ACC112 (cell line): ENCODE data around the gene MAS1.
A peak's percentile ranks its signal among the peaks of the same experiment; 100 is the strongest.
"Not testable (repeated sequence)": the region's sequence is repeated elsewhere in the genome, so short reads cannot be mapped to it uniquely, and the experiment has no call there.

Source experiments
- H2AFZ ChIP-seq: fragments of 200-600 bp; sonication (generic); one replicate; pipeline ENCODE4 v1.6.0; 2017; ENCODE audit warnings: antibody characterized with exemption, low read length; ENCODE audit not compliant: unreplicated experiment
- H3K27ac ChIP-seq: fragments of 200-600 bp; sonication (generic); 2 replicates; pipeline ENCODE4 v1.5.1; 2014; ENCODE audit warnings: low read depth, mild to moderate bottlenecking, antibody characterized with exemption, low read length, moderate library complexity
- H3K27me3 ChIP-seq: fragments of 200-600 bp; sonication (generic); 2 replicates; pipeline ENCODE4 v1.6.1; 2014; ENCODE audit warnings: mild to moderate bottlenecking, antibody characterized with exemption, low read length, moderate library complexity, mixed read lengths; ENCODE audit not compliant: insufficient read depth
- H3K36me3 ChIP-seq: fragments of 200-600 bp; sonication (generic); 2 replicates; pipeline ENCODE4 v1.6.1; 2016; ENCODE audit warnings: mild to moderate bottlenecking, antibody characterized with exemption, low read length, moderate library complexity, mixed read lengths; ENCODE audit not compliant: insufficient read depth
- H3K4me1 ChIP-seq: fragments of 200-600 bp; sonication (generic); one replicate; pipeline ENCODE4 v1.6.1; 2016; ENCODE audit warnings: low read length, mixed read lengths; ENCODE audit not compliant: insufficient read depth, unreplicated experiment, control insufficient read depth
- H3K4me3 ChIP-seq: fragments of 200-600 bp; sonication (generic); 2 replicates; pipeline ENCODE4 v1.5.1; 2014; ENCODE audit warnings: mild to moderate bottlenecking, low read depth, low read length
- H3K79me2 ChIP-seq: fragments of 200-600 bp; sonication (generic); one replicate; pipeline ENCODE4 v1.6.0; 2016; ENCODE audit warnings: low read length; ENCODE audit not compliant: control insufficient read depth, unreplicated experiment, insufficient read depth

Gene MAS1

DNA sequence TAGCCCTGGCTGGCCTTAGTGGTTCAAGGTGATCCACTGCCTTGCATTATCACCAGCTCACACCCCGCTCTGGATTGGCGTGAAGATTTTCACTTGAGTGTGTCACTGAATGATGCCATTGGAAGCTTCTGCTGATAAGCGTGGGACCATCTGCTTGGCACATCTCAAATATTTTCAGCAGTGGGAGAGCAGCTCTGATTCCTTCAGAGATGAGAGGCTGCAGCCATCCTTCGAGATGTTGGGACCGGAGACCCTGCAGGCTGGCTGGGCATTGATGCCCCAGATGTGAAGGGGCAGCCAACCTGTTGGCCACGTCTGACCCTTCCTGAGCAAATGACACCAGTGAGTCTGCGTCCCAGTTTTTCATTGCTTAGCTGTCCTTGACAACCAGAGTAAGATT is at the start of gene MAS1:
MAS1 (plus strand) TSS at position 197 of the 400 bp plus-strand sequence. CDS start 15,968 bp downstream, outside the sequence.
- H3K4me3 ChIP-seq, result no peak within 1 kb of the TSS
- H2AFZ ChIP-seq, result peak within 1 kb of the TSS; percentile 14
- H3K27me3 ChIP-seq, result peaks cover 42% of the 10 kb centered on the region
- H3K36me3 ChIP-seq, result no peaks in the 10 kb centered on the region
- no peaks in the 10 kb centered on the region for H3K79me2 ChIP-seq
- no peak within 1 kb of the TSS for H3K27ac ChIP-seq
- H3K4me1 ChIP-seq, result no peaks in the 10 kb centered on the region

GRCh38 chr6:159842035-159842434 is 48.8 kb upstream of the MAS1 start:
- Histone ChIP-seq H3K36me3 (no peaks in the 10 kb centered on the region), H3K27ac (no peak overlapping the region), H3K79me2 (no peaks in the 10 kb centered on the region), H3K4me1 (peaks cover 5% of the 10 kb centered on the region), H3K4me3 (no peak overlapping the region), H3K27me3 (no peaks in the 10 kb centered on the region), H2AFZ (no peak overlapping the region)

DNA sequence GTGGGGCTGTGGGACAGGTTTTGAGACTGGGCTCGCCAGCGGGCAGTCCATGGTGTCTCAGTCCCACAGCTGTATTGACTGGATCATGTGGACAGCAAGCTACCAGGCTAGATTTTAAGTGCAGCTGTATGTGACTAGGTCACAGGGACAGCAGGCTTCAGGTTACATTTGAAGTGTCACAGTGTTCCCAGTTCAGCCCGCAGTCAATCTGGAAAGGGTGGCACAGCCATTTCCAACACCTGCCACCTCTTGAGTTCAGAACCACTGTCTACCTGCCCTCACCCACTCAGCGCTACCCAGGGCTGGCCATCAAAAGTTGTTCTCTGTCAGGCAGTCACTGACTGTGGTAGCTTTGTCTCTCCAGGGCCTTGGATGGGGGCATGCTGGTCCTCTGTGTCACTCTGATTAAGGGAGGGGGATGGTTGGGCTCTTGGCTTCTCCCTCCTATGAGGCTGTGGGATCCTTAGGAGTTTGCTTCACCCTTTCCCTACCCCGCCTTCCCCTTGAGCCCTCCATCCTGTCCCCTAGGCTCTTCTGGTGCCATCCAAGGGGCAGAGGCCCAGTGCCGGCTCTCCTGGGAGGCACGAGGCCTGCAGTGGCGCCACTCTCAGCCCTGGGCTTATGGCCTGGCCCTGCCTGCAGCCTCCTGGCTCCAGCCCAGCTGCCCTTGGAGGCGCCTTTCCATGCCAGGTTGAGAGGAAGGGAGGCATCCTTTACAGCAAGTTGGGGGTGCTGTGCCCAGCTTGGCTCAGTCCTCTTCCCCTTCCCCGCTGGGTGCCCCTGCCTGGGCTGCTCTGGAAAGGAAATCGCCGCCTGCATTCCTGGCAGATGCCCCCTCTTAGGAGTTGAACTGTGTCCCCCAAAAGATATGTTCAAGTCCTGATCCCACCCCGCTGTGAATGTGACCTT is 45.8 kb upstream of the MAS1 start:
- H3K4me3 ChIP-seq, result no peak overlapping the region
- no peaks in the 10 kb centered on the region for H3K4me1 ChIP-seq
- H2AFZ ChIP-seq, result no peak overlapping the region
- H3K79me2 ChIP-seq, result no peaks in the 10 kb centered on the region
- no peak overlapping the region for H3K27ac ChIP-seq
- no peaks in the 10 kb centered on the region for H3K36me3 ChIP-seq
- H3K27me3 ChIP-seq, result no peaks in the 10 kb centered on the region

DNA sequence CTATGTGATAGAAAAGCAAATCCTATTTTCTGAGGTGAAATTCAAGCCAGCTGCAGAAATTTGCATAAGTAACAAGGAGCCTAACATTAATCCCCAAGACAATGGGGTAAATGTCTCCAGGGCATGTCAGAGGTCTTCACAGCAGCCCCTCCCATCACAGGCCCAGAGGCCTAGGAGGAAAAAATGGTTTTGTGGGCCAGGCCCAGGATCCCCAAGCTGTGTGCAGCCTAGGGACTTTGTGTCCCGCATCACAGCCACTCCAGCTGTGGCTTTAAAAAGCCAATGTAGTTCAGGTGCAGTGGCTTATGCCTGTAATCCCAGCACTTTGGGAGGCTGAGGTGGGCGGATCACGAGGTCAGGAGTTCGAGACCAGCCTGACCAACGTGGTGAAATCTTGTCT is 42.2 kb upstream of the MAS1 start:
- not testable (repeated sequence) for H2AFZ ChIP-seq, H3K4me1 ChIP-seq, H3K79me2 ChIP-seq, H3K36me3 ChIP-seq, H3K27me3 ChIP-seq, H3K4me3 ChIP-seq, H3K27ac ChIP-seq

GRCh38 chr6:159849851-159850250 is 40.9 kb upstream of the MAS1 start:
- H3K4me3 ChIP-seq, H3K36me3 ChIP-seq, H3K4me1 ChIP-seq, H3K27ac ChIP-seq, H3K79me2 ChIP-seq, H2AFZ ChIP-seq, H3K27me3 ChIP-seq: not testable (repeated sequence)

DNA sequence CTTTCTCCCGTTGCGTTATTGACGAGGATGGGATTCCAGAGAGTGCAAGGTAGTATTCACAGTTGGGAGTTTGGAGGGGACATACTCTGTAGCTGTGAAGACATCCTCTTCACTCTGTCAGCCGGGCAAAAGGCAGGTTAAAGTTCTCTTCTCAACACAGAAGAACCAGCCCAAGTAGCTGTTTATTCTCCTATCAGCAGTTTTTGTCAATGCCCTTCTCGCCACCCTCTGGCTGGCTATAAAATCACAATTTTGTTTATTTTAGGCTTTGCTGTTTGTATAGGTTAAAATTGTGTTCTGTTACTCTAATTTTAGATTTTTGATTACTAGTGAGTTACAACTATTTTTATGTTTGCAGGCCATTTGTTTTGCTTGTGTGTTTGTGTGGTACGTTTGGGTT is 37.9 kb upstream of the MAS1 start:
- no peaks in the 10 kb centered on the region for H3K79me2 ChIP-seq
- no peaks in the 10 kb centered on the region for H3K27me3 ChIP-seq
- H3K27ac ChIP-seq, result no peak overlapping the region
- H2AFZ ChIP-seq, result no peak overlapping the region
- H3K4me3 ChIP-seq, result no peak overlapping the region
- no peaks in the 10 kb centered on the region for H3K36me3 ChIP-seq
- H3K4me1 ChIP-seq, result no peaks in the 10 kb centered on the region

GRCh38 chr6:159853754-159854153 is 37.0 kb upstream of the MAS1 start:
- Histone ChIP-seq H3K27me3 (no peaks in the 10 kb centered on the region), H3K27ac (no peak overlapping the region)

GRCh38 chr6:159854959-159855358 is 35.8 kb upstream of the MAS1 start:
- Histone ChIP-seq H3K4me1 (no peaks in the 10 kb centered on the region), H3K27me3 (no peaks in the 10 kb centered on the region), H3K27ac (no peak overlapping the region), H2AFZ (no peak overlapping the region), H3K4me3 (no peak overlapping the region), H3K36me3 (no peaks in the 10 kb centered on the region), H3K79me2 (no peaks in the 10 kb centered on the region)

More at GRCh38 chr6:159853754-159854153, 37.0 kb upstream of the MAS1 start:
- Histone ChIP-seq H3K4me1 (no peaks in the 10 kb centered on the region), H3K79me2 (no peaks in the 10 kb centered on the region), H3K4me3 (no peak overlapping the region), H2AFZ (no peak overlapping the region), H3K36me3 (no peaks in the 10 kb centered on the region)

DNA sequence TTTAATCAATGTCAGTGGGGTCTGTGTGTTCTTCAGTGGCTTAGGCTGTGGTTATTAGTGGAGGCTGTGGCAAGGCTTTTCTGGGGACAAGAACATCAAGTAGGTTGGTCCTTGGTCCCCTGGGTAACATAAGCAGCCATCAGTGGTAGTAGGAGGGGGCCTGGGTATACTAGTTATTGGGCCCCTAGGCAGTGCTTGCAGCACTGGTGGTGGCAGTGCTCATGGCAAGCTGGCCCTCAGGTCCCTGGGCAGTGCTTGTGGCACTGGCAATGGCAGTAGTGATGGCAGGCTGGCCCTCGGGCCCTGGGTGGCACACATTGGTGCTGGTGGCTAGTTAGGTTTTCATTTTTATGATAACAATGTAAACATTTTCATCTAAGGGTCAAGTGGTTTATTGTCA is 32.5 kb upstream of the MAS1 start:
- H3K36me3 ChIP-seq, result no peaks in the 10 kb centered on the region
- H3K79me2 ChIP-seq, result no peaks in the 10 kb centered on the region
- H2AFZ ChIP-seq, result no peak overlapping the region
- H3K4me3 ChIP-seq, result no peak overlapping the region
- H3K27me3 ChIP-seq, result no peaks in the 10 kb centered on the region
- H3K27ac ChIP-seq, result no peak overlapping the region
- no peaks in the 10 kb centered on the region for H3K4me1 ChIP-seq

DNA sequence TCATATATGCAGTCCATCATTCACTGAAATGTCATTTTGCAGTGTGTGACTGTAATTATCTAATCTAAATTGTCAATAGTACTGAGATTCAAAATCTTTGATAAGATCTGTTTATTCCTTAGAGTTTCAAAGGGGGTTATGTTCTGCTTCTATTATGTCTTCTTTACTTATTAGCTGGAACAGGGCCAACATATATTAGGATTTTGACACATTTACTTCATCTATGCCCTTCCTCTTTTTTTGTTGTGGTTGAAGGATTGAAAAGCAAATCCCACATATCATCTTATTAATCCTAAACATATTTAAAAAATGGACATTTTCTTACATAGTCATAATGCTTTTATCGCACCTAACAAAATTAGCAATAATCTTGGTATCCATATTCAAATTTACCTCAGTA is 30.3 kb upstream of the MAS1 start:
- Histone ChIP-seq H3K79me2 (no peaks in the 10 kb centered on the region), H3K4me3 (no peak overlapping the region)

DNA sequence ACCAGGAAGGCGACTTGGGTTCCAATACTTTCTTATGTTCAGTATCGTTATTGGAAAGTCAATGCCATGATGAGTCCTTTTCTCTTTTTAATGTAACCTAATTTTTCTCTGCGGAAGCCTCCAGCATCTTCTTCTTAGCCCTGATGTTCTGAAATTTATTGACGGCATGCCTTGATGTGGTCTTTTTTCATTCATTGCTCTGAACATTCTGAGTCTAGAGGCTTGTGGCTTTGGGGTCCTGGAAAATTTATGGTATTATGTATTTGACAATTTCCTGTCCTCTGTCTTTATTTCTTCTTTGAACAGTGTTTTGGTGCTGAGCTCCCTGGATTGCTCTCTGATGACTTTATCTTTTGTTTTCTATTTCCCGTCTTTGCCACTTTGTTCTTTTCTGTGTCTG is 28.7 kb upstream of the MAS1 start:
- no peaks in the 10 kb centered on the region for H3K4me1 ChIP-seq
- H3K27me3 ChIP-seq, result no peaks in the 10 kb centered on the region
- no peak overlapping the region for H3K27ac ChIP-seq
- H3K36me3 ChIP-seq, result no peaks in the 10 kb centered on the region
- no peak overlapping the region for H3K4me3 ChIP-seq
- H3K79me2 ChIP-seq, result no peaks in the 10 kb centered on the region
- H2AFZ ChIP-seq, result no peak overlapping the region

More for the DNA sequence above, 30.3 kb upstream of the MAS1 start:
- Histone ChIP-seq H3K27ac (no peak overlapping the region), H3K27me3 (no peaks in the 10 kb centered on the region), H3K4me1 (no peaks in the 10 kb centered on the region), H2AFZ (no peak overlapping the region), H3K36me3 (no peaks in the 10 kb centered on the region)
